HepG2 (cell line): Measurements from ENCODE around the gene NUDT7. TPM values are rescaled to one million over a fixed set of nuclear protein-coding genes. Genes with fewer than 3 reads are reported as not detected.

Experiments used
- ATAC-seq: fragments of 200-7000 bp; cut with Tn5 transposase; 3 replicates; pipeline ENCODE4 v1.9.1; 2020; ENCODE audit warnings: mild to moderate bottlenecking, moderate library complexity
- BruUV-seq: library from RNA; stranded (reverse); fragments of 400-500 nt; replicated peaks from 2 replicates; lab custom pipeline; 2021; lab: Mats Ljungman, UMichigan
- CTCF ChIA-PET: fragments of 300-600 bp; formaldehyde crosslinking; extraction: SDS; loops from one replicate; lab custom pipeline; 2021; ENCODE audit warnings: low total read pairs, inconsistent platforms, low intra/inter-chr PET ratio; lab: Yijun Ruan, JAX
- POLR2A ChIA-PET: fragments of 350-600 bp; sonication (Branson Sonifier 250); formaldehyde crosslinking; loops from one replicate; lab custom pipeline; 2020; ENCODE audit warnings: antibody characterized with exemption, inconsistent platforms; lab: Yijun Ruan, JAX
- DNase-seq: peaks from one replicate; pipeline ENCODE4 v3.0.0-alpha.2; 2015; ENCODE audit warnings: low spot score
- FAIRE-seq: peaks from 3 replicates; lab custom pipeline; 2011; peaks lifted over from hg19 to GRCh38; lab: Jason Lieb, UNC
- H2AFZ ChIP-seq: one replicate; pipeline ENCODE4 v1.6.1; 2011; ENCODE audit warnings: low read length, inconsistent platforms
- H3K27ac ChIP-seq: fragments of 300-600 bp; 3 replicates; pipeline ENCODE4 v1.8.0; 2011; ENCODE audit warnings: mixed run types, mild to moderate bottlenecking, mixed read lengths, low read length, inconsistent platforms; ENCODE audit not compliant: insufficient read depth; ENCODE audit errors: extremely low read length
- H3K27me3 ChIP-seq, 2 experiments: fragments of 200-600 bp in 1 of 2; 2 replicates in 1 of 2; 3 replicates in 1 of 2; pipeline versions ENCODE4 v1.6.0 to v1.8.0; 2011; ENCODE audit warnings: low read length in 2 of 2, mild to moderate bottlenecking in 2 of 2, moderate library complexity in 2 of 2, inconsistent platforms in 1 of 2; ENCODE audit not compliant: insufficient read depth in 2 of 2, control insufficient read depth in 1 of 2
- H3K36me3 ChIP-seq, 2 experiments: fragments of 200-600 bp in 1 of 2; replicated peaks in 1 of 2; 2 replicates in 1 of 2; 3 replicates in 1 of 2; pipeline versions ENCODE4 v1.5.1 to v1.8.0; 2011; ENCODE audit warnings: low read length in 2 of 2, inconsistent platforms in 1 of 2; ENCODE audit not compliant: insufficient read depth in 2 of 2, control insufficient read depth in 1 of 2
- H3K4me1 ChIP-seq: 2 replicates; pipeline ENCODE4 v1.5.1; 2012; ENCODE audit warnings: low read length, inconsistent platforms; ENCODE audit not compliant: insufficient read depth
- H3K4me2 ChIP-seq: 2 replicates; pipeline ENCODE4 v1.6.0; 2011; ENCODE audit warnings: low read depth, low read length, inconsistent platforms
- H3K4me3 ChIP-seq, 3 experiments: fragments of 200-600 bp in 1 of 3; sonication (generic), shearing (Covaris generic) in 1 of 3; replicated peaks in 1 of 3; 2 replicates each; pipeline ENCODE4 v1.5.1; 2011 to 2016; ENCODE audit warnings: low read length in 3 of 3, inconsistent platforms in 2 of 3, low read depth in 2 of 3, mild to moderate bottlenecking in 2 of 3, control low read depth in 1 of 3, mixed read lengths in 1 of 3; ENCODE audit not compliant: insufficient read depth in 1 of 3
- H3K79me2 ChIP-seq: one replicate; pipeline ENCODE4 v1.6.1; 2011; ENCODE audit warnings: low read length, inconsistent platforms; ENCODE audit not compliant: insufficient read depth
- H3K9ac ChIP-seq: 2 replicates; pipeline ENCODE4 v1.6.0; 2011; ENCODE audit warnings: mild to moderate bottlenecking, low read depth, low read length, inconsistent platforms; ENCODE audit not compliant: insufficient read depth
- H3K9me3 ChIP-seq: 2 replicates; pipeline ENCODE4 v1.5.1; 2012; ENCODE audit warnings: mild to moderate bottlenecking, low read length
- H4K20me1 ChIP-seq: 2 replicates; pipeline ENCODE4 v1.6.0; 2011; ENCODE audit warnings: inconsistent platforms, mild to moderate bottlenecking, low read length, moderate library complexity; ENCODE audit not compliant: insufficient read depth
- CBX5 ChIP-seq: sonication (generic); formaldehyde crosslinking; IDR thresholded peaks from 2 replicates; pipeline ENCODE4 v1.4.0; 2020; ENCODE audit warnings: missing genetic modification reagents, borderline replicate concordance
- GFI1 ChIP-seq: sonication (generic); formaldehyde crosslinking; IDR thresholded peaks from 2 replicates; pipeline ENCODE4 v1.5.0; 2020; ENCODE audit warnings: missing genetic modification reagents, mild to moderate bottlenecking, borderline replicate concordance
- NFYB ChIP-seq: sonication (generic); formaldehyde crosslinking; IDR thresholded peaks from 2 replicates; pipeline ENCODE4 v1.4.0; 2020; ENCODE audit warnings: missing genetic modification reagents
- SOX5 ChIP-seq: IDR thresholded peaks from 2 replicates; pipeline ENCODE4 v1.6.1; 2016; ENCODE audit warnings: borderline replicate concordance
- SOX6 ChIP-seq, 2 experiments: fragments of 450-650 bp in 1 of 2; sonication (generic) in 1 of 2; formaldehyde crosslinking in 1 of 2; IDR thresholded peaks; 2 replicates each; pipeline versions ENCODE4 v1.4.0 to v1.6.1; 2017 to 2020; ENCODE audit warnings: antibody characterized with exemption in 1 of 2, mild to moderate bottlenecking in 1 of 2, missing genetic modification reagents in 1 of 2
- YEATS4 ChIP-seq: sonication (generic); formaldehyde crosslinking; IDR thresholded peaks from 2 replicates; pipeline ENCODE4 v1.4.0; 2020; ENCODE audit warnings: missing genetic modification reagents, borderline replicate concordance
- ZNF407 ChIP-seq: sonication (generic); formaldehyde crosslinking; IDR thresholded peaks from one replicate; pipeline ENCODE4 v1.5.1; 2020; ENCODE audit warnings: mild to moderate bottlenecking, missing genetic modification reagents; ENCODE audit errors: not compliant biosample characterization
- WGBS: methylation state at CpG from one replicate; pipeline ENCODE4 v1.1.6; 2017; ENCODE audit warnings: low lambda C conversion rate; 5-methylcytosine and 5-hydroxymethylcytosine counted together
- in situ Hi-C: cut with HindIII; loops from 2 replicates; pipeline ENCODE4 v1.10.0; 2017; ENCODE audit warnings: low pct_unique_long_range_greater_than_20kb; ENCODE audit not compliant: extremely low pct_ligation_motif_present
- intact Hi-C: fragments of 100-400 bp; cut with micrococcal nuclease; formaldehyde crosslinking; loops from one replicate; pipeline ENCODE4 v1.10.0; 2022; ENCODE audit not compliant: unreplicated experiment
- polyA plus RNA-seq, 8 experiments: library from polyadenylated mRNA; depleted of rRNA in 3 of 8; stranded (reverse) in 7 of 8; unstranded in 1 of 8; fragments of >200 nt; fragmentation: Illumina TruSeq in 4 of 8; extraction: Trizol in 4 of 8; gene quantifications; 2 replicates each; pipeline versions ENCODE4 v1.2.1 to v1.2.3, GENCODE V29; 2011 to 2016; ENCODE audit warnings: low read depth in 4 of 8, missing spikeins in 1 of 8, mixed read lengths in 1 of 8; ENCODE audit not compliant: insufficient read depth in 1 of 8
- total RNA-seq, 5 experiments: library from RNA; depleted of rRNA; stranded (reverse); fragments of >200 nt; fragmentation: Illumina TruSeq; extraction: Trizol; gene quantifications; 2 replicates each; pipeline ENCODE4 v1.2.3, GENCODE V29; 2016; ENCODE audit warnings: low read depth in 1 of 5

The NUDT7 gene
- total and polyA plus RNA-seq, 2 of the 13 experiments (the other 11 are each of a cell fraction or from before 2014, with no cell fraction given): 14.3 to 23.9 TPM

- ChIA-PET CTCF (no interaction called here), POLR2A (no interaction called here)
- Histone ChIP-seq H3K9ac (no peak overlapping the region), H3K9me3 (no peaks in the 10 kb centered on the region), H3K4me1 (peaks cover 6% of the 10 kb centered on the region), H3K79me2 (no peaks in the 10 kb centered on the region), H4K20me1 (no peaks in the 10 kb centered on the region), H3K4me2 (no peak overlapping the region), H3K36me3 (no peaks in the 10 kb centered on the region), H2AFZ (no peak overlapping the region), H3K27ac (no peak overlapping the region), H3K27me3 (peaks cover 4 to 48% of the 10 kb centered on the region in 2 experiments; a peak in 4 of 5 replicates), H3K4me3 (no peak overlapping the region)
- no peak for FAIRE-seq
- TF ChIP-seq GFI1 (CRISPR knock-in tag) (no peak), CBX5 (CRISPR knock-in tag) (no peak), ZNF407 (no peak), SOX6 (IDR thresholded peaks at IDR 0.05) (no peak), SOX6 (CRISPR knock-in tag; IDR thresholded peaks at IDR 0.05) (no peak), NFYB (CRISPR knock-in tag) (no peak), SOX5 (CRISPR knock-in tag) (no peak), YEATS4 (CRISPR knock-in tag) (no peak)
- DNase-seq: no peak
- in situ Hi-C loops (loop anchor here (25.0 kb wide), 1 partner anchor 175 kb away; no protein-coding TSS in a partner anchor), intact Hi-C loops (no loop called here)
- 15% methylated on average over 2 of the region's 2 CpGs for WGBS
- BruUV-seq: no TSS peak
- ATAC-seq: no peak
Observed at GRCh38 chr16:77787452-77787851, 65.1 kb downstream of the NUDT7 start.
